M059J (cell line): ENCODE data around the gene CEBPA. TPM values are rescaled to one million over a fixed set of nuclear protein-coding genes. Genes with fewer than 3 reads are reported as not detected.

ENCODE experiments used
- DNase-seq: peaks from one replicate; pipeline ENCODE4 v3.0.0-alpha.2; 2012; ENCODE audit warnings: low read depth
- total RNA-seq: library from RNA; depleted of rRNA; stranded (reverse); fragments of >200 nt; shearing (Covaris generic); gene quantifications from 2 replicates; pipeline ENCODE4 v1.2.3, GENCODE V29; 2014

CEBPA gene
- total RNA-seq, 1 experiment from 2014 or later, result not detected

DNA sequence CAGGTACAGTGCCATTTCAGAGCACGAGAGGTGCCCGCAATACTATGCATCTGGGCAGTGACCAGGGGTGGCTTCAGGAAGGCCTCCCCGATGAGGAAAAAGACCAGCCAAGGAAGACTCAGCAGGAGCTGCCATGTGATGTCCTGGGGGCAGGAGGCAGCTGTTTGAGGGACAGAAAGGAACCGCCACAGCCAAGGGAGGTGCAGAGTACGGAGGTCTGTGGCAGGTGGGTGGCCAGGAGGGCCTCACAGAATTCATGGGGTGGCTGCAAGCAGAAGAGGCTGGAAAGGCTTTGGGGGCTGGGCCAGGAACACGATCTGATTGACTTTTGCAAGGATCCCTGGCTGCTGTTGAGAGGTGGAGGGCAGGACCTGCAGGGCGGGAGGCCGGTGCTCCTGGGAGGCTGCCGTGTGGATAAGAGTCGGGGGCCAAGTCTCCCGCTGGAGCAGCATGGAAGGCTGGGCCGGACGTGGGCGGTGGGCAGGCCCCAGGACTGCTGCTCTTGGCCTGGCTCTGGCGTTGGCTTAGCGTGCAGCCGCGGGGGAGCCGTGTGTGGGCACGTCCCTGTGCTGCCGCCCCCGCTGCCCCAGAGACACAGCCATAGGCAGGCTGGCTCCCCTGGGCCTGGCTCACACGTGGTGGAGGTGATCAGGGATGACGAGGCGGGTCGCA lies 29.1 kb downstream of the CEBPA start:
- DNase-seq, result no peak

DNA sequence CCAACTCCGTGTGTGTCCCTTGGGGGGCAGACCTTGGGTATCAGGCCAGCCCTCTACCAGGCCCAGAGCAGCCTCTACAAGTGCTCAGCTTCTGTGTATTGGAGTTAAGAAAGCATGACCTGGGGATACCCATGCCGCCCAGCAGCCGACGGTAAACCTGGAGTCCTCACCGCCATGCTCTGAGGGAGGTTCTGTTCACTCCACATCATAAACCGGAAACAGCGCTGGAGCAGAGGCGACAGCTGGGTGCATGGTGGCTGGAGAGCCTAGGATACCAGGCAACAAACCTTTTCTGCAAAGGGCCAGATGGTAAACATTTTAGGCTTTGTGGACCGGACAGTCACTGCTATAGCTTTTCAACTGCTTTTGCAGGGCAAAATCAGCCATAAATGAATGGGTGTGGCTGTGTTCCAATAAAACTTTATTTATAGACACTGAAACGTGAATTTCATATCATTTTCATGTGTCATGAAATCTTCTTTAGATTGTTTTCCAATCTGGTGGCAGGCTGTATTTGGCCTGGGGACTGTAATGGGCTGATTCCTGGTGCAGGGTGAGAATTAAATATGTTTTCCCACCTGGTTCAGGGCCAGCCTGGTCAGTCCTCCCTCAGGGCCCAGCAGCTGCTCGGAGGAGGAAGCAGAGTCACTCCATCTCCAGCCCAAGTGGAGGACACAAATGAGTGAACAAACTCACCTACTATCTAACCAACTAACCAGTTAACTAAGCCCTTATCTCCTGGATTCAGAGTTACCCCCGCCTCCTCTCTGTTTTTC lies 30.9 kb downstream of the CEBPA start:
- DNase-seq, result no peak

DNA sequence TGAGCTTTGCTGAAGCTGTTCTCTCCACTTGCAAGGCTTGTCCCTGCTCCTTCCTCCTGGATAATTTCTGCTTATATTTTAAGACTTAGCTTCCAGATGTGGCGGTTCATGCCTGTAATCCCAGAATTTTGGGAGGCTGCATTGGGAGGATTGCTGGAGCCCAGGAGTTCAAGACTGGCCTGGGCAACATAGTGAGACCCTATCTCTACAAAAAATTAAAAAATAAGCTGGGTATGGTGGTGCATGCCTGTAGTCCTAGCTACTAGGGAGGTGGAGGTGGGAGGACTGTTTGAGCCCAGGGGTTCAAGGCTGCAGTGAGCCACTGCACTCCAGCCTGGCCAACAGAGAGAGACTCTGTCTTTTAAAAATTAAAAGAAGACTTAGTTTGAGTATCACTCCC lies 31.6 kb downstream of the CEBPA start:
- DNase-seq, result no peak

DNA sequence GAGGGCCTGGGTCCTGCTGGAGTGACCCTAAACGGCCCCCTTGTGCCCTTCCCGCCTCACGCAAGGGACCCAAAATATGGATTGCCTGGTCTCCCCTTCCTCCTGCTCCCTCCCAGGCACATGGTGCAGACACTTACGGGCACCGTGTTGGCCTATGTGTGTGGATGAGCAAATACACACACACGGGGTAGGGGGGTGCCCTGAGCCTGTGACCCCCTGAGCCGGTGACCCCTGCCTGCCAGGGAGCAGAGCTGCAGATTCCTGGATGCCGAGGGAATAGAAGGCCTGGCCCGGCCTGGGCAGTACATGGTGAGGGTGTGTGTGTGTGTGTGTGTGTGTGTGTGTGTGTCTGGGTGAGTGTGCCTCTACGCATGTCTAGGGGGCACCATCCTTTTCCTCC lies 33.3 kb downstream of the CEBPA start:
- DNase-seq, result no peak

DNA sequence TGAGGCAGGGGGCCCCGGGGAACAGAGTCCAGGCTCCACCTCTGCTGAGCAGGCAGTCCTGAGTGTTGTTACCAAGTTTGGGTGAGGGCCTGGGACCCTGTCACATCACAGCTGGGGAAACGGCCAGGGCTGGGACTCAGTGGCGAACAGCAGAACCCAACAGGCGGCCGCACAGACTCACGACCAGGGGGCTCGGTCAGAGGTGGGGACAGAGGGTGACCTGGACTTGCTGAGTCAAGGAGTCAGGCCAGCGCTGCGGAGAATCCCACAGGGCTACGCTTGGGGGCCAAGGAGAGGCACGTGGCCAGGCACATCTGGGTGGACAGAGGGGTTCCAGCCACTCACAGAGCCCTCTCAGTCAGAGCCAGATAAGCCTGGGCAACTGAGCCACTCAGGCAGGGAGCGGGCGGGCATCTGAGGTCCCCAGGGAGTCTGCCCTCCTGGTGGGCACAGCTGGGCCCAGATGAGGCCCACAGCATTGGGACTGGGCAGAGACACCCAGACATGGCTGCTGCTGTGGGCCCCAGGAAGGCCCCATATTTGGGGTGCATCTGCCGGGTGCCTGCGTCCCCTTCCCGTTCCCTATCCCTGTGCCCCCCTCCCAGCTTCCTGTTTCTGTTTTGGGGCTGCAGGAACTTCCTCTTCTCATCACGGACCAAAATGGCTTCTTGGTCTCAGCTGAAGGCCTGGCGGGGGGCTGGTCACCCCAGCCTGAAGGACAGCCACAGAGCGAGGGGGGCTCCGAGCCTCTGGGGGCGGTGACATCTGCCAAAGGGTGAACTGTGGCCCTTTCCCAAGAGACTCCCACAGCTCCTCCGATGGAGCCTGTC lies 34.0 kb downstream of the CEBPA start:
- DNase-seq, result no peak

DNA sequence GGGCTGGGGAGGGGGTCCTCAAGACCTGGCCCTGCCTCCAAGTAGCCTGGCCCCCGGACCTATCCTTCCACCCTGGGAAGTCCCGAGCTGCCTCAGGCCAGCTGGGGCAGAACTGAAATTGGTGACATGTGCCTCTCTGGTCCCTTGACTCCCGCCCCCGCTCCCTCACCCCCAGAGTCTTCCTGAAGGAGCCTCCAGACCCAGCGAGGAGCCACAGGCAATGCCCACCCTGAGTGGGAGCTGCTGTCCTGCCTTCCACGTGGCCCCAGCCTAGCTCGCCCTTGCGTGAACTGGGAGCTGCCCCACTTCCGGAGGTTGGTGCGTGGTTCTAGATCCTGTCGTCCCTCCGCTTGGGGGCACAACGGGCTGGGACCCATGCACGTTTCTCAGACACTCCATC lies 34.6 kb downstream of the CEBPA start:
- no peak for DNase-seq

DNA sequence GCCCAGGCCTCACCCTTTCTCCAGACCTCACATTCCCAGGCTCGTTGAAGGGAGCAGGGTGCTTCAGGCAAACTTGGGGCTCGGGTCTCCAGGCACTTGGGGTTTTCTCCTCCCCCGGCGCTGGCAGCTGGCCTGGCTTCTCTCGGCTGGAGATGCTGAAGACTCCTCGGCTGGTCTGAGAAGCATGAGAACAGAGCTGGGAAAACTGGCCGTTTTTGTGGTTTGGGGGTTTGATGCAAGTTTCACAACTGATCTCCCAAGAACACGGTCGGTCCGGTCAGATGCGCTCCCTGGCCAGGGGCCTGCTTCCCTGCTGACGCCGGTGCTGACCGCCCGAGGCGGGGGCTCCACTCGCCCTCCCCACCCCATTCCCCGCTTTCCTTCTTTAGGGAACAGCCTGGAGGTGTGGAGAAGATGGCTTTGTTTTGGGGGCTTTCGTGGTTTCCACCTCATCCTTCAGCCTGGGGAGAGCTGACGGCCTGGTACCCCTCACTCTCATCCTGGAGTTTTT lies 35.3 kb downstream of the CEBPA start:
- DNase-seq, result no peak

DNA sequence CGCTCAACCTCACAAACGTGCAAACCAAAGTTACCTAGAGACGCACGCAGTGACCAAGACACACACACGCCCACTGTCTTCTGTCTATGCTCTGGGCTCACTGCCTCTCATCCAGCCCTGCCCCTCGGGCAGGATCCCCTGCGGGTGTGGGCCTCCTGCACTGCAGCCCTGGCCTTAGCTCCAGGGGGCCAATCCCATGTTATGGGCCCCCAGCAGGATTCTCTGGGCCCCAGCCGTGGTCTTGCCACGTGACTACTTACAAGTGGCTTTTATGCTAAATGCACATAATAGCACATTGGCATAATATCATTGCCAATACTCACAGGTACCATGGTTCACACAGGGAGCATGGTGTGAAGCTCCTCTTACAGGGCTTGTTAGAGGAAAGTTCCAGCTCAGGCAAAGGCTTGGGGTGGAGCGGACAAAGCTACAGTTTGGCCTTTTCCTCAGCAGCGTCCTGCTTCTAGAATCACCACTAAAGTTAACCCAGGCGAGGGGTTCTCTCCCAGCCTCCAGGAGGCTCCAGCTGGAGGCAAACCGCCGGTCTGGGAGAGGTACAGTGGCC lies 37.4 kb downstream of the CEBPA start:
- DNase-seq, result no peak

DNA sequence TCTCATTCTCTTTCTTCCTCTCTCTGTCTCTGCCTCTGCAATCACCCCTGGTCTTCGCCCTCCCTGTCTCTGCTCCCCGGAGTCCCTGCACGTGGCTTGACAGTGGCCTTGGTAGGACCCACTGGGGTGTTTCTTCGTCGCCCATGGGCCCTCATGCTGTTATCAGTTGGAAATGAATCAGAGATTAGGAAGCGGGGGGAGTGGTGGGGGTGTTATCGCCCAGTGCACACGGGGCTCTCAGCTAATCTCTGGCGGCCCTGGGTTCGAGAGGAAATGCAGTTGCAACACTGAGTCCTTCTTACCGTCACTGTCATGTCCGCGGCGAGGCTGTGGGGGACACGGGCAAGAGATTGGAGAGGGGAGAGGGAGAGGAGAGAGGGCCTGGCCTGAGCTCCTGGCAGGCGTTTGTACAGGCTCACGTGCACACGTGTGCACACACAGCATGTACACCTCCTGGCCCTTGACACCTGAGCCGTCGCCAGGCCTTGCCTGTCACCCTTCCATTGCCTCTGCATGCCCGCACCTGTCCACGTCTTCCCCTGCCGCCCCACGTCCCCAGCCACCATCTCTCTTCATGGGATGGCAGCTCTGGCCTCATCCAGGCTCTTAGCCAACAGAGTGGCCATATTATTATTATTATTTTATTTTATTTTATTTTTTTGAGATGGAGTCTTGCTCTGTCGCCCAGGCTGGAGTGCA lies 38.9 kb downstream of the CEBPA start:
- DNase-seq, result no peak

DNA sequence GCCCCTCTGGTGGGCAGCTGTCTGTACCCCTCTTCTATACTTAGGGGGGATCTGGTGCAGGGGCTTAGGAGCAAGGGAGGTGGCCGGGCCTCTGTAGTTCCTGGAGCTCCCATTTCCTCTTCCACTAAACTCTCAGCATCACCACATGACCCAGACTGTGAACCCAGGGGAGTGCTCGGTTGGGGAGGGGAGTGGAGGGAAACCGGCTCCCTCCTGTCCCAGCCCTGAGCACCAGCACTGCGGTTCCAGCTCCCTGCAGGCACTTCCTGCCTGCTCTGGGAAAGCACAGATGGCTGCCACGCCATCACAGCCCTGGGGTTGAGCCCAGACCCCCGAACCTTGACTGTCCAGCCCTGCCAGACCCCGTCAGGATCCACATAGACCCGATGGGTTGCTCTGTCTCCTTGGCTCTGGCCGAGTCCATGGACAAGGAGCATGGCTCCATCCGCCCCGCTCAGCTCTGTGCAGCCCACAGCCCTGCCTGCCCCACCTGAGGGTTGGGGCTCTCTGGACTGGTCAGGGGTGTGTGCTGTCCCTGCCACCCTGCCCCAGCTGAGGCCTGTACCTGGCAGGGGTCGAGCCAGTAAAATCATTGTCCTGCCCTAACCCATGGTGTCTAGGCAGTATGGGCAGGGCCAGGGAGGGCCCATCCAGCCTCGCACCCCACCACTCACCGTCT lies 40.7 kb downstream of the CEBPA start:
- DNase-seq, result no peak

DNA sequence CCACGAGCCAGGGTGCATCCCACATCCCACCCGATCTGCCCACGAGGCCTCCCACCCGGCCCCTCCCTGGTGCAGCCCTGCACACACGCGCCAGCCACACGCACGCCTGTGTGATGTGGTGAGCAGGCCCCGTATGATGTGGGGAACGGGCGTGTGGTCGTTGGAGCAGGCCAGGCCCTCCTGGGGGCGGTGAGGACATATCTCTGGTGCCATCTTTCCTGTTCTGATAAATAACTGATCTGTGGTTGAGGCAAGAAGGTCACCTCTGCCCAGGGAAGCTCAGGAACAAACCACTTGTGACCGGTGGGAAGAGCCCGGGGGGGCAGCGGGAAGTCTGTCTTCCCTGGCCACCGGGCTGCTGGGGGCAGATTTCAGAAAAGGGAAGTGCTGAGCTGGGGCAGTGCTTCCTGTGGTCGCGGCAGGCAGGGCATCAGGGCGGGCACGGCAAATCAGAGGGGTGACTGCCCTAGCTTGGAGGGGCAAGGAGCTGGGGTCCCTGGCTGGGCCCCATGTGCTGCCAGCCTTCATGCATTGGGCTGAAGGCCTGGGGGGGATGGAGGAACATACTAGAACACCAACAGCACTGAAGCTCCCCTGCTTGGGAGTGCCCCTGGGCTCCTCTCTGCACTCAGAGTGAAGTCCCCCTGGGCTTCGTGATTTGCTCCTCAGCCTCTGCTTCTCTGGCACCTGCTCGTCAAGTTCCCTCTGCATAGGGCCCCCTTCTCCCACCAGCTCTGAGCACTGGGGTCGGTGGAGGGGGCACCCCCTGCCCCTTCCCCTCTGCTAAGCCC lies 41.5 kb downstream of the CEBPA start:
- no peak for DNase-seq

DNA sequence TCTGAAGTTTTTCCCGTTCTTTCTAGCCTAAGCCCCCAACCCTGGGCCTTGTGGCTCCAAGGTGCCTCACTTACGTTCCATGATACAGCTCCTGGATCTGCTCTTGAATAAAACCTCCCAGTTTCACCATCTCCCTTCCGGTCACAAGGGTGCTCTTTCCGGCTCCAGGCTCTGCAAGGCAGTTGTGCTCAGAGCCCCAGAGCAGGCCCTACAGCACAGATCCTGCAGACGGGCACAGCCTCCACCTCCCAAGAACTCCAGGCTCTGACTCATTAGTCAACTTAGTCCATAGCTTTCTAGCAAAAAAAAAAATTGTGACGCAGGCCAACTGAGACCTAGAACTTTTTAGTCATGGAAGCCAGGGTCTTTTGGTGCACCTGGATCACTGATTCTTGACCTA lies 42.8 kb downstream of the CEBPA start:
- DNase-seq, result peak; percentile 28

DNA sequence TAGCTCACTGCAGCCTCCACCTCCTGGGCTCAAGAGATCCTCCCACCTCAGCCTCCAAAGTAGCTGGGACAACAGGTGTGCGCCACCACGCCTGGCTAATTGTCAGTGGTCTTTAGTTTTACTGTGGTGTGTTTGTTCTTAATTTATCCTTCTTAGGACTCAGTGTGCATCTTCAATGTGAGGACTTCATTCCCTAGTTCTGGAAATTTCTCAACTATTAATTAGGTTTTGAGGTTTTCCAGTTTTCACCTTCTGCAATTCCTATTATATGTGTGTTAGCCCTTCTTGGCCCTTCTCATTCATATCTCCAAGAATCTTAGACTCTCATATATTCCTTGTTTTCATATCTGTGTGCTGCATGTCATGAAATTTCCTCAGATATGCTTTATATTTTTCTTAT lies 44.5 kb downstream of the CEBPA start:
- DNase-seq, result no peak

DNA sequence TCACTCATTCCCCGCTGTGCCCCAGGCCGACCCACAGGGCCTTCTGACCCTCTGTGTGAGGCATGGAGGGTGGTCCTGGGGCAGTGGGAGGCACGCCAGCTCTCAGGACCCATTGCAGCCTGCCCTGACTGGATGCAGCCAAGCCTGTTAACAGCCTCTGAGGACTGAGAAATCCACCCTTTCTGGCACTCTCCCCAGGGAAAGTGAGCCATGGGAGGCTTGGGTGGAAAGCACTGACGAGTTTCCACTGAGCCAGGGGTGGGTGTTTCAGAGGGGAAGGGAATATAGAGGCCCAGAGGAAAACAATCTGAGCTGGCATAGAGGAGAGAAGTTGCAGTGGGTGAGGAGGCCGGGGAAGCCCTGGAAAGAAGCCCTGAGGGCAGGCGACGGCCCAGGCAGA lies 46.1 kb downstream of the CEBPA start:
- no peak for DNase-seq

DNA sequence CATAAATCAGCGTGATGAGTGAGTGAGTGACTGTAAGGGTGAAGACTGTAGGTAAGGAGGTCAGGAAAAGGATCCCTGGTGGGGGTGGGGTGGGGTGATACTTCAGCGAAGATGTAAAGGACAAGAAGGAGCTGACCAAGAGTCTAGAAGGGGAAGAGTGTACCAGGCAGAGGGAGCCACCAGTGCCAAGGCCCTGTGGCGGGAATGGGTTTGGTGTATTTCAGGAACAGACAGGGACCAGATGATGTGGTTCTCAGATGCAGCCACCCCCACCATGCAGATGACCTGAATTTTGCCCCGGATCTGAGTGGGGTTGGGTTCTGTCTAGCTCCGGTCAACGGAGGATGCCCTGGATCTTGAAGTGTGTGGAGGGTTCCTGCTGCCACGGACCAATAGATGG lies 46.6 kb downstream of the CEBPA start:
- DNase-seq, result no peak

DNA sequence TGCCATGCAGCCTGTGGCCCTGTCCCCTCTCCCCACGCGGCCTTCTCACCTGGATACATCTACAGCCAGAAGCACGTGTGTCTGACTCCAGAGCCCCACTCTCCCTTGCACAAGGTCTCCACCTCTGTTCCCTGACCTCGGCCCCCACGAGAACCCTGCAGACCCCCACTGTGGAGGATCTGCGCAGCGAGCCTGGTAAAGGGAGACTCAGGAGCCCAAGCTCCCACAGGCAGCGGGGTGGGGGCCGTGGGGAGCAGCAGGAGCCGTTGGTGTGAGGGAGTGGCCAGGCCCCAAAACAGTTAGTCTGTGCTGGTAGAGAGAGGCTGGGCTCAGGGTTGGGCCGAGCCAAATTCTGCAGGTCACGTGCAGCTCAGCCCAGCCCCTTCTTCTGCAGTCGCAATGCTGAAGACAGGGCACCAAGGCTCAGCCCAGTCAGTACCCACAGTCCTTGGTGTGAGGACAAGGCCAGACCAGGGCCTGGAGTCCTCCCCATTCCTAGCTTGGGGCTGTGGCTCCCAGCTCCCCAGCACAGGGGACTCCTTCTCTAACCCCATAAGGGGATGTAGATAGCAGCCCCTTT lies 48.0 kb downstream of the CEBPA start:
- no peak for DNase-seq

DNA sequence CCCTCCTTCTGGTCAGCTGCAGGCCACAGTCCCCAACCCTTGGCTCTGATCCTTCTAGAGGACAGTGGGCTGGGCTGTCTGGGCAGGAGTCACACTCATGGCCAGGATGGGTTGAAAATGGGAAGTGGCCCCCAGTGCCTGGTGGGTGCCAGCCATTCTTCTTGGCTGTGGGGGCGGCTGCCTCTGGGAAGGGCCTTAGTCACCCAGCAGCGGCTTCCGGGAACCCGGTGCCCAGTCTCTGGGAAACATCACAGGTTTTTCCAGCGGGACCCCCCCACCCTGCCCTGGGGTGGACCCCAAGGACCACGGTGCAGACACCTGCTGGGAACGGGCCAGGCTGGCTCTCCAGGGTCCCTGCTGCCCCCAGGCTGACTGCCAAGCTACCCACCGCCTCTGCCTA lies 49.4 kb downstream of the CEBPA start:
- no peak for DNase-seq

DNA sequence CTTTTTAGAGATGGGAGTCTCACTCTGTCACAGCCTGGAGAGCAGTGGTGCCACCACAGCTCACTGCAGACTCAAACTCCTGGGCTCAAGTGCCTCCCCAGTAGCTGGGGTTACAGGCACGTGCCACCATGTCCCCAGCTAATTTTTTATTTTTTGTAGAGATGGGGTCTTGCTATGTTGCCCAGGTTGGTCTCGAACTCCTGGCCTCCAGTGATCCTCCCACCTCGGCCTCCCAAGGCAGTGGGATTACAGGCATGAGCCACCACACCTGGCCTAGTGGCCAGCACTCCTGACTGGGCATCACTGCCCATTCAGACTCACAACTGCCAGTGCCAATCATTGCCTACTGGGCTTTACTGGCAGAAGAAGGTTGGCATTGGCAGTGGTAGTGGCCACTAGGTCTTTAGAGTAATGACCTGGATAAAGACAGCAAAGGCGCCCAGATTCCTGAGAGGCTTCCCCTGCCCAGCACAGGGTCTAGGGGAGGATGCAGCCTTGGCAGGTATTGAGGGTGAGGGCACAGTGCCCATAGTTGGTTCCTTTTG lies 49.8 kb downstream of the CEBPA start:
- no peak for DNase-seq

DNA sequence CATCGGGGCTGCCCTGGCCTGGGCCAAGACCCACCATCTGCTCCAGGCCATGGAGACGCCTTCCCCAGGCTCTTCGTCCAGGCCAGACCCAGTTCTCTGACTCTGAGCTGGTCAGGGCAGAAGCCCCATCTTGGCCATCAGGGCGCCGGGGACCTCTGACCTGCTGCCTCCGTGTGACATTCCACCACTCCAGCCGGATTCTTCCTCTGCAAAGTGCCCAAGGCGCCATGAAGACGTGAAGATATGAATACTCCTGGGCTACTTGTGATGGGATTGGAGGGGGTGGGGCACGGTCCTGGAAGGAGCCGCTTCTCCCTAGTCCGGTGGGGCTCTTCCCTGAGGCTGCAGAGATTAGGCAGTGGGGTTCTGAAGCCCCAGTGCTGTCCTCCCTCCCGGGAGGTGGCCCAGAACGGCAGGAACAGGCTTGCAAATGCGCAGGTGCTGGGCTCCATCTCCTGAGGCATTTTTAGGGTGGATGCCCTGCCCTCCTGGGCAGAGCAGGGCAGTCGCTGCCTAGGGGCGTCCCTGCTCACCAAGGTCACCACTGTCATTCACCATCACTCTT lies 50.7 kb downstream of the CEBPA start:
- DNase-seq, result no peak
